Keratinocyte (primary cell): ENCODE data around the gene SPOCK3.

Source experiments
- EZH2 ChIP-seq: IDR thresholded peaks from one replicate; pipeline ENCODE4 v1.6.1; 2012; ENCODE audit warnings: inconsistent platforms, mild to moderate bottlenecking, low read length, moderate library complexity
- TF ChIP-seq, protein P1 (sequence below), 3 experiments: IDR thresholded peaks in 1 of 3; conservative IDR thresholded peaks in 1 of 3; optimal IDR thresholded peaks in 1 of 3; 2 replicates in 2 of 3; 3 replicates in 1 of 3; pipeline versions ENCODE3 to v1.5.1; 2011; ENCODE audit warnings: low read length in 3 of 3, mild to moderate bottlenecking in 3 of 3, moderate library complexity in 2 of 3, control low read depth in 1 of 3, inconsistent platforms in 1 of 3; ENCODE audit not compliant: insufficient read depth in 2 of 3; ENCODE audit errors: extremely low read depth in 1 of 3

DNA sequence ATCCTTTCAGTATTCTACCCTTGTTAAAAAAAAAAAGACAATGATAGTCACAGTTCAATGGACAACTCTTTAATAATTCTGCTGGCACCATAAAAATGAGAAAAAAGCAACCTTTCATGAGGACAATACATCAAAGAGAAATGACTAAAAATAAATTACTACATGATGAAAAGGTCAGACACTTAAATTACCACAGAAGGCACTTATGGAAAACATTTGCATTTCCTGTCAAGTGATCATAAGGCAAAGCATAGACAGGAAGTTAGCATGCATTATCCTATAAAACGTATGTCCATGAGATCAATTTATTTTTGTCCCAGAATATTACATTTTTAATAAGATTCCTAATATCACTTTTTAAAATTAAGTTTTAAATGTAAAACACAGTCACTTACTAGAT is 303.8 kb downstream of the SPOCK3 start:
- TF ChIP-seq, protein P1, sequence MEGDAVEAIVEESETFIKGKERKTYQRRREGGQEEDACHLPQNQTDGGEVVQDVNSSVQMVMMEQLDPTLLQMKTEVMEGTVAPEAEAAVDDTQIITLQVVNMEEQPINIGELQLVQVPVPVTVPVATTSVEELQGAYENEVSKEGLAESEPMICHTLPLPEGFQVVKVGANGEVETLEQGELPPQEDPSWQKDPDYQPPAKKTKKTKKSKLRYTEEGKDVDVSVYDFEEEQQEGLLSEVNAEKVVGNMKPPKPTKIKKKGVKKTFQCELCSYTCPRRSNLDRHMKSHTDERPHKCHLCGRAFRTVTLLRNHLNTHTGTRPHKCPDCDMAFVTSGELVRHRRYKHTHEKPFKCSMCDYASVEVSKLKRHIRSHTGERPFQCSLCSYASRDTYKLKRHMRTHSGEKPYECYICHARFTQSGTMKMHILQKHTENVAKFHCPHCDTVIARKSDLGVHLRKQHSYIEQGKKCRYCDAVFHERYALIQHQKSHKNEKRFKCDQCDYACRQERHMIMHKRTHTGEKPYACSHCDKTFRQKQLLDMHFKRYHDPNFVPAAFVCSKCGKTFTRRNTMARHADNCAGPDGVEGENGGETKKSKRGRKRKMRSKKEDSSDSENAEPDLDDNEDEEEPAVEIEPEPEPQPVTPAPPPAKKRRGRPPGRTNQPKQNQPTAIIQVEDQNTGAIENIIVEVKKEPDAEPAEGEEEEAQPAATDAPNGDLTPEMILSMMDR (optimal IDR thresholded peaks at IDR 0.05 in 1 of 3, IDR thresholded peaks at IDR 0.05 in 1 of 3, conservative IDR thresholded peaks at IDR 0.05 in 1 of 3; ENCODE audit: extremely low read depth in 1 of 3, insufficient read depth in 2 of 3, low read length in 3 of 3), result no peak
- no peak for TF ChIP-seq EZH2
